GM15510 (cell line): ENCODE results near the gene TRIM15.
A peak's percentile ranks its signal among the peaks of the same experiment; 100 is the strongest.

Experiments used
- POLR2A ChIP-seq: IDR thresholded peaks from 3 replicates; pipeline ENCODE4 v1.6.1; 2011; ENCODE audit warnings: borderline replicate concordance; ENCODE audit not compliant: insufficient read length; ENCODE audit errors: extremely low read depth

Gene TRIM15

DNA sequence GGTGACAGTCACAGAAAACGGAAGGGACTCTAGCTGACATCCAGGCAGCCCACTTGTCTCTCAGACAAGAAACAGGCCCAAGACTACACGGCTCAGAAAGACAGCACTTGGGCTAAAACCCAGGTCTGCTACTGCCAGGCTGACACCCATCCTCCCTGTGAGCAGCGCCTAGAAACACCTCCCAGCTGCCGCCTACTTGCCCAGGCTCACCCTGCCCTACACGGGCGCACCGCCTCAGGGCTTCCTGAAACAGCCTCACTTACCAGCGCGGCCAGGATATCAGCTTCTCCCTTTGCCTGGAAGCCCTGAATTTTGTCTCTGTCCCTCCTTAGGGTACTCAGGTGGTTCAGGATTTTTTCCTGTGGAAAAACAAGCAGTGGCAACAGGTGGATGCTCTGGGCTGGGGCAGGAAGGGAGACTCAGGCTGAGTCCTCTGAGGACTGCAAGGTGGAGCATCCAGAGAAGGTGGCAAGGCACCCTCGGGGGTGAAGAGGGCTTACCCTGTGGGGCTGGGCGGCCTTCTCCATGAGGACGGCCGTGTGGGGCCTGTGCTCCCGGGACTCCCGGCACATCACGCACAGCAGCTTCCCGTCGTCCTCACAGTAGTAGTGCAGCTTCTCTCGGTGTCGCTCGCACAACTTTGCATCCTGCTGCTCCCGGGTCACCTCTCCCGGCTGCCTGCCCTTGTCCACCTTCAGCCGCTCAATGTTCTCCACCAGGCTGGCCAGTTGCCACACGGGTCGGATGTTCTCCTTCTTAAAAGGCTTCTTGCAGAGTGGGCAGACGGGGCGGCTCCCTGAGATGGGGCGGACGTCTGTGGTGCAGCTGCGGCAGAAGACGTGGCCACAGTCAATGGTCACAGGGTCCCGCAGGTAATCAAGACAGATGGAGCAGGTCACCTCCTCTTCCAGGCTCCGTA lies 35.1 kb downstream of the TRIM15 start:
- no peak for TF ChIP-seq POLR2A

GRCh38 chr6:30200551-30201281 lies 37.4 kb downstream of the TRIM15 start:
- no peak for TF ChIP-seq POLR2A

GRCh38 chr6:30202366-30202765 lies 39.0 kb downstream of the TRIM15 start:
- no peak for TF ChIP-seq POLR2A

GRCh38 chr6:30204116-30204515 lies 40.8 kb downstream of the TRIM15 start:
- TF ChIP-seq POLR2A, result no peak

DNA sequence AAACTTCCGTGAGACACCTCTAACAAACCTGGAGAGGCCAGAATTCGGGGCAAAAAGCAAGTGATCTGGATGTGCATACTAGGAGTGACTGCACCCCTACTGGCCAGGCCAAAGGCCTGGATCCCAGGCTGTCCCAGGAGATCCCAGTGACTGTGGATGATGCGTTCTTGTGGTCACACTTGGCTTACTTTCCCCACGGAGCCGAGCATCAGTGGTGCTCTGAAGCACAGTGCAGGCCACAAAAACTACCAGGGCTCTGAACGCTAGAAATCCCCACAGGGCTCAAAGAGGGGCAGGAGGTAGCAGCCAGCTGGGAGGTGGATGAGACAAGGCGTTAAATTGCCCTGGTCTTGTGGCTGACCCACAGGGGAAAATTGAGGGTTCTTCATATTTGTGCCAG lies 42.8 kb downstream of the TRIM15 start:
- TF ChIP-seq POLR2A, result no peak

DNA sequence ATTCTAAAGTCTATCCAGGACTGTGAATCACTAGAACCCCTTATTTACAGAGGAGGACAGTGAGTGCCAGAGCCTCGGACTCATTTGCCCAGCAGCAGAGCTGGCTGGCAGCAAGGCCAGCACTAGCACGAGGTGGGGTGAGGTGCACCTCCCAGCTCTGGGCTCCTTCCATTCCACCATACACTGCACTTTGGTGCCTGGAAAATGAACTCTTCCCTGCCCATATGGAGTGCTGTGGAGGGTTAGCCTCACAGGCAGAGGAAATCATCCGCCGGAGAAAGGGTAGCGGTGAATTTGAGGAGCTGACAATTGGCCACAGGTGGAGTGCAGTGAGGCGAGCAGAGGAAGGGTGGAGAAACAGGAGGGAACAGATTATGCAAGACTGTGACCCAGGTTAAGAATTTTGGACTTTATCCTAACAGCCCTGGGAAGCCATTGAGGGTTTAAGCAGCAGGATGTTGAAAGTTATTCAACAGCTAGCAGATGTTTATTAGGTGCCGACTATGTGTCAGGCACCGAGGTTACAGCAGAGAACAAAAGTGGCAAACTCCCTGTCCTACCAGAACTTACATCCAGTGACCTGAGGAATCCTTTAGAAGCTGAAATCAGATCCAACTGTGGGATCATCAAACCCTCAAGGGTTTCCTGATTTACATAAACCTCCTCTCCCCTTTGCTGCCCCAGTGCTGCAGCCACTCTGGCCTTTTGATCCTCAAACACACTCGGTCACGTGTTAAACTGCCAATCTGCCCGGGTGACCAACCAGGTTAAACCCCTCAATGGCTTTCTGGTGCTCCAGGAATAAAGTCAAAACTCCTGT lies 43.7 kb downstream of the TRIM15 start:
- TF ChIP-seq POLR2A, result no peak

- no peak for TF ChIP-seq POLR2A
These were observed 44.4 kb downstream of the TRIM15 start for GRCh38 chr6:30207619-30208295.

- no peak for TF ChIP-seq POLR2A
These were observed 48.0 kb downstream of the TRIM15 start for GRCh38 chr6:30211306-30211705.

DNA sequence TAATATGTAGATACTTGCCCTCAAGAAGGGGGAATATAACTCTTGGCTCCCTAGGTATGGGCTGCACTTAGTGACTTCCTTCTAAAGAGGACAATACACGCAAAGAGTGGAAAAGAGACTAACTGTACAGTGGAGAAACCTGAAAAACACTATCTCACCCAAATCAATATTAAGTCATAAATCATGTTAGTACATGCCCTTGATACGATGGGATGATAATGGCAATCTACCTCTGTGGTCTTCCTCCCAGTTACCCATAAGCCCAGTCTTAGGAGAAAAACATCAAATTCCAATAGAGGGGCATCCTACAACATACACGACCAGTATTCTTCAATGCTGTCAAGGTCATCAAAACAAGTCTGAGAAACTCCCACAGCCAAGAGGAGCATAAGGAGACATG lies 48.6 kb downstream of the TRIM15 start:
- no peak for TF ChIP-seq POLR2A

GRCh38 chr6:30212865-30213666 lies 49.7 kb downstream of the TRIM15 start, which contains the start of gene TRIM26:
TSS of gene TRIM26 (minus strand) at chr6:30213406. CDS start at chr6:30199103, 14,303 bp downstream.
- TF ChIP-seq POLR2A, result peak; percentile 90

DNA sequence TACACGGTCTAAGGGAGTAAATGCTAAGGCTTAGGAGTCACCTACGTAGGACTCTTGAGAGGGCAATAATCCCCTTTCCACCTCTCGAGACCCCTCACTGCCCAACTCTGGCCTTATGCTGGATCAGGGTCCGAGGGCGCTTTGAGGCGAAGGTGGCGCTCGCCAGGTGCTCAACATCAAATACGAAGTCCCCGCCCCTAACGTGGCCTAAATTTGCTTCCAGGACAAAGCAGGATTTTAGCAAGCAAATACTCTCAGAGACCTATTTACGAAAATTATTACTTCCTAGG lies 50.3 kb downstream of the TRIM15 start:
- TF ChIP-seq POLR2A, result no peak

- TF ChIP-seq POLR2A, result peak; percentile 97
These were observed 50.8 kb downstream of the TRIM15 start for GRCh38 chr6:30213957-30214656.

DNA sequence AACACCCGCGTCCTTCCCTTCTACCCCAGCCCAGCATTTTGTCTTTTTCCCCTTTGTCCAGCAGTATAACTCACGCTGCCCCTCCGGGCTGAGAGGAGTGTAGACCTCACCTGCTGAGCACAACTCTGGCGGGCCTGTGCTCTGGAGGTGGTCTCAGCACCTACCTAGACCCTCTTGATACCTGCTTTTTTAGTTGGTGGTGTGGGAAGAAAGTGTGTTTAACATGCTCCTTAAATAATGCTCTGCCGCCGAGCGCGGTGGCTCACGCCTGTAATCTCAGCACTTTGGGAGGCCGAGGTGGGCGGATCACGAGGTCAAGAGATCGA lies 51.3 kb downstream of the TRIM15 start:
- TF ChIP-seq POLR2A, result no peak
